Stomach (tissue), 4 donors: ENCODE measurements around the gene OOSP4A.

ENCODE experiments used
- EP300 ChIP-seq: sonication (generic); formaldehyde crosslinking; IDR thresholded peaks from one replicate; pipeline ENCODE4 v1.6.1; 2017; ENCODE audit warnings: antibody characterized with exemption
- POLR2A ChIP-seq, 4 donors: fragments of 450-650 bp; IDR thresholded peaks; one replicate each; pipeline ENCODE4 v1.6.1; 2016; ENCODE audit warnings: antibody characterized with exemption in 4 of 4, control low read depth in 2 of 4, mild to moderate bottlenecking in 1 of 4, moderate library complexity in 1 of 4
- TF ChIP-seq, protein P1 (sequence below), 7 experiments: fragments of 450-650 bp in 4 of 7; fragments of 200-600 bp in 3 of 7; sonication (generic) in 3 of 7; IDR thresholded peaks; one replicate each; pipeline ENCODE4 v1.5.1; 2016 to 2019; ENCODE audit warnings: antibody characterized with exemption in 7 of 7, control low read depth in 2 of 7, mild to moderate bottlenecking in 1 of 7

DNA sequence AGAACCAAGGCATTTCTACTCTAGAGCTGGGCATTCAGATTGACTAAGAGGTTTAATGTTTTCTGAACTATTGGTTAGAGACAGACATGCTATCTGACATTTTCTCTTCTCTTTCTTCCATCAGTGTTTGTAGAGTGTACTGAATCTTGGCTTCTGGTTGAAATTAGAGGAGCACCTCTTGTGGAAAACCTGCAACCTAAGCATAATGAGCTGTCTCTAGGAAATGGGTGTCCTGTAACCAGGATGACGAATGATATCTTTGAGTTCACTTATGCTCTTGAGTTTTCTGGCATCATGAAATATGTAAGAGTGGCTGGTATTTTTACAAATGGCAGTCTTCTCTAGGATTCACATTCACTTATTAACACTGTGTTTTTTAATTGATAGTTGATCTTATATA lies 19.4 kb downstream of the OOSP4A start:
- TF ChIP-seq POLR2A (IDR thresholded peaks at IDR 0.05) (no peak), EP300 (no peak)
- TF ChIP-seq, protein P1, sequence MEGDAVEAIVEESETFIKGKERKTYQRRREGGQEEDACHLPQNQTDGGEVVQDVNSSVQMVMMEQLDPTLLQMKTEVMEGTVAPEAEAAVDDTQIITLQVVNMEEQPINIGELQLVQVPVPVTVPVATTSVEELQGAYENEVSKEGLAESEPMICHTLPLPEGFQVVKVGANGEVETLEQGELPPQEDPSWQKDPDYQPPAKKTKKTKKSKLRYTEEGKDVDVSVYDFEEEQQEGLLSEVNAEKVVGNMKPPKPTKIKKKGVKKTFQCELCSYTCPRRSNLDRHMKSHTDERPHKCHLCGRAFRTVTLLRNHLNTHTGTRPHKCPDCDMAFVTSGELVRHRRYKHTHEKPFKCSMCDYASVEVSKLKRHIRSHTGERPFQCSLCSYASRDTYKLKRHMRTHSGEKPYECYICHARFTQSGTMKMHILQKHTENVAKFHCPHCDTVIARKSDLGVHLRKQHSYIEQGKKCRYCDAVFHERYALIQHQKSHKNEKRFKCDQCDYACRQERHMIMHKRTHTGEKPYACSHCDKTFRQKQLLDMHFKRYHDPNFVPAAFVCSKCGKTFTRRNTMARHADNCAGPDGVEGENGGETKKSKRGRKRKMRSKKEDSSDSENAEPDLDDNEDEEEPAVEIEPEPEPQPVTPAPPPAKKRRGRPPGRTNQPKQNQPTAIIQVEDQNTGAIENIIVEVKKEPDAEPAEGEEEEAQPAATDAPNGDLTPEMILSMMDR (IDR thresholded peaks at IDR 0.05), result no peak
